Measurements from ENCODE around the gene C4A. TPM values are rescaled to one million over a fixed set of nuclear protein-coding genes. Genes with fewer than 3 reads are reported as not detected.
A peak's percentile ranks its signal among the peaks of the same experiment; 100 is the strongest.

Gene C4A
- total RNA-seq, 1 experiment from 2014 or later = 2.2 TPM

DNA sequence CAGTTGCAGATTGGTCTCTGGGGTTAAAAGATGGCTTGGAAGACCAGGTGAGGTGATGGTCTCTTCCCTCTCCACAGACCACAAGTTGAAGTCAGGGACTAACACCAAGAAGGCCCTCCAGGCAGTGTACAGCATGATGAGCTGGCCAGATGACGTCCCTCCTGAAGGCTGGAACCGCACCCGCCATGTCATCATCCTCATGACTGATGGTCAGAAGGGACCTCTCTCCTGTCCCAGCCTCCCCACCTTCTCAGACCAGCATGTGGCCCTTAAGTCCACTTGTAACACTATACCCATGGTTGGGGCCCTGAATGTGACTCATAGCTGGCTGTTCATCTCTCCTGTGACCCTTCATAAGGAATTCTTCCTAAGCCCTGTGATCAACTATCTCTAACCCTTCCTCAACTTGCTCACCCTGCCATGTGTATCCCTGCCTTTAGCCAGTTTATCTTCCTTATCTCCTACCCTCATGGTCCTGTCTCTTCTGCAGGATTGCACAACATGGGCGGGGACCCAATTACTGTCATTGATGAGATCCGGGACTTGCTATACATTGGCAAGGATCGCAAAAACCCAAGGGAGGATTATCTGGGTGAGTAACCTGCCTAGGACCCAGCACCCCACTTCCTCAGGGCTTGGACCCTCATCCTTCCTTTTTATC, 33.0 kb upstream of the C4A start:
- POLR2A ChIA-PET (ENCODE audit: unreplicated experiment) = no interaction called here

GRCh38 chr6:31949926-31950548, 31.8 kb upstream of the C4A start:
- Histone ChIP-seq H3K4me1 (ENCODE audit: insufficient read depth, low read length) (peaks cover 19% of the 10 kb centered on the region), H3K4me2 (ENCODE audit: low read length) (no peak overlapping the region), H3K27me3 (ENCODE audit: low read length) (no peaks in the 10 kb centered on the region), H2AFZ (ENCODE audit: low read length) (no peak overlapping the region), H3K27ac (ENCODE audit: low read length) (no peak overlapping the region), H3F3A (ENCODE audit: low read length, unreplicated experiment) (no peaks in the 10 kb centered on the region), H3K9me3 (ENCODE audit: low read length) (no peaks in the 10 kb centered on the region), H3K36me3 (ENCODE audit: low read depth, low read length) (peaks cover 32% of the 10 kb centered on the region), H3K79me2 (ENCODE audit: low read length) (no peaks in the 10 kb centered on the region), H4K20me1 (ENCODE audit: low read length) (no peaks in the 10 kb centered on the region), H3K4me3 (ENCODE audit: low read length) (no peak overlapping the region), H3K9me2 (replicated peaks; ENCODE audit: low read length) (no peaks in the 10 kb centered on the region), H3K9ac (ENCODE audit: low read length) (no peak overlapping the region)
- BruUV-seq (replicated peaks) = no TSS peak
- POLR2A ChIA-PET (ENCODE audit: unreplicated experiment) = no interaction called here
- TF ChIP-seq EZH2phosphoT487 (IDR thresholded peaks at IDR 0.05; ENCODE audit: borderline replicate concordance, low read length) (no peak), CTCF (conservative IDR thresholded peaks at IDR 0.05; ENCODE audit: low read depth, low read length) (no peak), EZH2 (IDR thresholded peaks at IDR 0.05; ENCODE audit: low read length, unreplicated experiment) (no peak)
- DNase-seq (no peak), ATAC-seq (no peak)
- intact Hi-C loops (cut with micrococcal nuclease) = no loop called here
- CTCF ChIA-PET = no interaction called here

More for the DNA sequence above, 33.0 kb upstream of the C4A start:
- BruUV-seq (replicated peaks) = TSS peak; percentile 6
- Histone ChIP-seq H3K4me2 (ENCODE audit: low read length) (no peak overlapping the region), H3K27me3 (ENCODE audit: low read length) (no peaks in the 10 kb centered on the region), H3K36me3 (ENCODE audit: low read depth, low read length) (peaks cover 21% of the 10 kb centered on the region), H3K9me2 (replicated peaks; ENCODE audit: low read length) (no peaks in the 10 kb centered on the region), H3K27ac (ENCODE audit: low read length) (peak overlapping the region; percentile 4), H4K20me1 (ENCODE audit: low read length) (no peaks in the 10 kb centered on the region), H3K9me3 (ENCODE audit: low read length) (no peaks in the 10 kb centered on the region), H3F3A (ENCODE audit: low read length, unreplicated experiment) (no peaks in the 10 kb centered on the region), H3K79me2 (ENCODE audit: low read length) (no peaks in the 10 kb centered on the region), H2AFZ (ENCODE audit: low read length) (no peak overlapping the region), H3K4me1 (ENCODE audit: insufficient read depth, low read length) (peaks cover 23% of the 10 kb centered on the region), H3K4me3 (ENCODE audit: low read length) (no peak overlapping the region), H3K9ac (ENCODE audit: low read length) (no peak overlapping the region)
- CTCF ChIA-PET = no interaction called here
- DNase-seq = peak; percentile 49
- intact Hi-C loops (cut with micrococcal nuclease) = no loop called here
- ATAC-seq = peak; percentile 11; the same call in 1 of the 2 replicates
- TF ChIP-seq EZH2phosphoT487 (IDR thresholded peaks at IDR 0.05; ENCODE audit: borderline replicate concordance, low read length) (no peak), EZH2 (IDR thresholded peaks at IDR 0.05; ENCODE audit: low read length, unreplicated experiment) (no peak), CTCF (conservative IDR thresholded peaks at IDR 0.05; ENCODE audit: low read depth, low read length) (no peak)
